Sigmoid colon (tissue), 4 donors: Measurements from ENCODE around the gene CHI3L2.

Experiments used
- CTCF ChIP-seq, 4 experiments: fragments of 450-650 bp in 3 of 4; fragments of 200-600 bp in 1 of 4; IDR thresholded peaks; one replicate each; pipeline ENCODE4 v1.5.1; 2016 to 2019; ENCODE audit warnings: antibody characterized with exemption in 4 of 4, mild to moderate bottlenecking in 3 of 4, moderate library complexity in 2 of 4
- EP300 ChIP-seq, 4 donors: sonication (generic); formaldehyde crosslinking; IDR thresholded peaks; one replicate each; pipeline ENCODE4 v1.6.1; 2017; ENCODE audit warnings: antibody characterized with exemption in 4 of 4
- POLR2A ChIP-seq, 2 donors: fragments of 450-650 bp; IDR thresholded peaks; one replicate each; pipeline ENCODE4 v1.6.1; 2016; ENCODE audit warnings: antibody characterized with exemption in 2 of 2, mild to moderate bottlenecking in 2 of 2, moderate library complexity in 2 of 2

DNA sequence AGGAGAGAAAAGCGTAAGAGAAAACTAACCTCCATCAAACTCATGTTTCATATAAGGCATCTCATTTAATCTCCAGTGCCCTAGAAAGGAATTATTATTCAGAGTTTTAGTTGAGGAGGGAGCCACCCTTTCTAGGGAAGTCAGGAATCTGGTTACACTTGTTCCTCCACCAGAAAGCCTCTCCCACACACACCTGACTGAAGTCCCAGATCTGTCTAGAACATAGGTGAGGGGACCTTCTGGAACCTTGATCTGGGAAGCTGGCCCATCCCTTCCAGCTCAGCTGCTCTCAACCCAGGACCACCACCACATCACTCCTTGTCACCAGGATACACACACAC is 25.2 kb upstream of the CHI3L2 start:
- TF ChIP-seq CTCF (IDR thresholded peaks at IDR 0.05) (no peak), EP300 (IDR thresholded peaks at IDR 0.05) (no peak), POLR2A (IDR thresholded peaks at IDR 0.05) (no peak)
